ENCODE data around the gene RUSC2.
"Not testable (repeated sequence)": the region's sequence is repeated elsewhere in the genome, so short reads cannot be mapped to it uniquely, and the experiment has no call there.

Gene RUSC2

GRCh38 chr9:35493119-35493518, 3.2 kb downstream of the RUSC2 start:
- not testable (repeated sequence) for H3K14ac ChIP-seq (ENCODE audit: low read length); H4K91ac ChIP-seq (ENCODE audit: low read depth, low read length, poor library complexity)

DNA sequence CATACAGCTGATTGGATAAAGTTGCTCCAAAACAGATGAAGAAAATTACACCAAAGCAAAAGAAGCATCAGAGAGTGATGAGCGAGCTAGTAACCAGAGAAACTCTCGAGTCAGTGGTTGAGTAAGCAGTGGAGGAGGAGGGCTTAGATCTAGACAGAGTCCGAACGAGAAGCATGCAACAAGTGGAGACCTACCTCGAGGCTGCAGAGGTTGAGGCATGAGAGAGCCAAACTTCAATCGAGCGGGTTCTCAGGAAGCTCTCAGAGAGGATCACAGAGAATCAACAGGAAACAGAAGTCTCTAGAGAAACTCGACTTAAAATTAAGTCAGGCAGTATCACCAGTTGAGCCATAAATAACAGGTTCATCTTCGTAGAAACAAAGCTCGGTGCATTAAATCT, 6.1 kb downstream of the RUSC2 start:
- Histone ChIP-seq H2AFZ (ENCODE audit: low read length) (no peak overlapping the region), H2BK12ac (ENCODE audit: low read length) (no peak overlapping the region), H3K4me3 (ENCODE audit: low read length in 2 of 2) (no peak overlapping the region), H3K4me1 (ENCODE audit: control insufficient read depth in 2 of 2, insufficient read depth in 1 of 2, low read depth in 1 of 2, low read length in 2 of 2) (peaks cover 0 to 3% of the 10 kb centered on the region in 2 donors), H3K23ac (ENCODE audit: low read depth, low read length, poor library complexity) (no peak overlapping the region), H3K36me3 (replicated peaks in 1 of 2; ENCODE audit: control insufficient read depth in 2 of 2, insufficient read depth in 2 of 2, low read length in 2 of 2) (no peaks in the 10 kb centered on the region), H3K27me3 (ENCODE audit: control insufficient read depth in 3 of 3, insufficient read depth in 3 of 3, low read depth in 1 of 3, low read length in 3 of 3) (no peaks in the 10 kb centered on the region), H2BK15ac (ENCODE audit: low read length) (no peak overlapping the region), H3K4ac (ENCODE audit: low read length) (no peak overlapping the region), H4K8ac (ENCODE audit: low read depth, low read length) (no peak overlapping the region), H2BK5ac (ENCODE audit: low read length) (no peak overlapping the region), H2AK5ac (ENCODE audit: low read depth, low read length) (no peak overlapping the region), H3K9ac (ENCODE audit: low read depth, low read length, poor library complexity) (no peak overlapping the region), H3K9me3 (replicated peaks in 1 of 2; ENCODE audit: control insufficient read depth in 2 of 2, insufficient read depth in 1 of 2, low read depth in 1 of 2, low read length in 2 of 2) (peaks cover 0 to 7% of the 10 kb centered on the region in 2 donors), H3K4me2 (ENCODE audit: insufficient read depth, low read length, poor library complexity, severe bottlenecking) (no peak overlapping the region), H3K18ac (ENCODE audit: low read length) (no peak overlapping the region), H2BK120ac (ENCODE audit: low read depth, low read length) (no peak overlapping the region), H3K14ac (ENCODE audit: low read length) (no peak overlapping the region), H3K79me1 (ENCODE audit: low read depth, low read length) (no peaks in the 10 kb centered on the region), H4K91ac (ENCODE audit: low read depth, low read length, poor library complexity) (no peak overlapping the region), H3K27ac (replicated peaks; ENCODE audit: low read length) (no peak overlapping the region)
- DNase-seq (ENCODE audit: low spot score), result no peak
- no CpG with 5 or more reads among the region's 10 CpGs for WGBS, 2 donors (ENCODE audit: extremely low coverage in 2 of 2, insufficient read length in 2 of 2, insufficient replicate concordance in 1 of 2)

More at GRCh38 chr9:35493119-35493518, 3.2 kb downstream of the RUSC2 start:
- H3K23ac ChIP-seq (ENCODE audit: low read depth, low read length, poor library complexity); H3K4ac ChIP-seq (ENCODE audit: low read length); H2AFZ ChIP-seq (ENCODE audit: low read length); DNase-seq (ENCODE audit: low spot score); H4K8ac ChIP-seq (ENCODE audit: low read depth, low read length); H2AK5ac ChIP-seq (ENCODE audit: low read depth, low read length); H3K27ac ChIP-seq (replicated peaks; ENCODE audit: low read length); H2BK15ac ChIP-seq (ENCODE audit: low read length); H2BK120ac ChIP-seq (ENCODE audit: low read depth, low read length); H3K27me3 ChIP-seq (ENCODE audit: control insufficient read depth in 3 of 3, insufficient read depth in 3 of 3, low read depth in 1 of 3, low read length in 3 of 3); H2BK5ac ChIP-seq (ENCODE audit: low read length); H3K36me3 ChIP-seq (replicated peaks in 1 of 2; ENCODE audit: control insufficient read depth in 2 of 2, insufficient read depth in 2 of 2, low read length in 2 of 2); H3K9me3 ChIP-seq (replicated peaks in 1 of 2; ENCODE audit: control insufficient read depth in 2 of 2, insufficient read depth in 1 of 2, low read depth in 1 of 2, low read length in 2 of 2); H3K4me2 ChIP-seq (ENCODE audit: insufficient read depth, low read length, poor library complexity, severe bottlenecking); H2BK12ac ChIP-seq (ENCODE audit: low read length); H3K9ac ChIP-seq (ENCODE audit: low read depth, low read length, poor library complexity); H3K79me1 ChIP-seq (ENCODE audit: low read depth, low read length); H3K4me3 ChIP-seq (ENCODE audit: low read length in 2 of 2); H3K4me1 ChIP-seq (ENCODE audit: control insufficient read depth in 2 of 2, insufficient read depth in 1 of 2, low read depth in 1 of 2, low read length in 2 of 2); H3K18ac ChIP-seq (ENCODE audit: low read length): not testable (repeated sequence)
- WGBS, 2 donors (ENCODE audit: extremely low coverage in 2 of 2, insufficient read length in 2 of 2, insufficient replicate concordance in 1 of 2), result no CpG with 5 or more reads among the region's 1 CpG

GRCh38 chr9:35498245-35498644, 8.3 kb downstream of the RUSC2 start:
- WGBS, 2 donors (ENCODE audit: extremely low coverage in 2 of 2, insufficient read length in 2 of 2, insufficient replicate concordance in 1 of 2), result no CpG with 5 or more reads among the region's 10 CpGs

DNA sequence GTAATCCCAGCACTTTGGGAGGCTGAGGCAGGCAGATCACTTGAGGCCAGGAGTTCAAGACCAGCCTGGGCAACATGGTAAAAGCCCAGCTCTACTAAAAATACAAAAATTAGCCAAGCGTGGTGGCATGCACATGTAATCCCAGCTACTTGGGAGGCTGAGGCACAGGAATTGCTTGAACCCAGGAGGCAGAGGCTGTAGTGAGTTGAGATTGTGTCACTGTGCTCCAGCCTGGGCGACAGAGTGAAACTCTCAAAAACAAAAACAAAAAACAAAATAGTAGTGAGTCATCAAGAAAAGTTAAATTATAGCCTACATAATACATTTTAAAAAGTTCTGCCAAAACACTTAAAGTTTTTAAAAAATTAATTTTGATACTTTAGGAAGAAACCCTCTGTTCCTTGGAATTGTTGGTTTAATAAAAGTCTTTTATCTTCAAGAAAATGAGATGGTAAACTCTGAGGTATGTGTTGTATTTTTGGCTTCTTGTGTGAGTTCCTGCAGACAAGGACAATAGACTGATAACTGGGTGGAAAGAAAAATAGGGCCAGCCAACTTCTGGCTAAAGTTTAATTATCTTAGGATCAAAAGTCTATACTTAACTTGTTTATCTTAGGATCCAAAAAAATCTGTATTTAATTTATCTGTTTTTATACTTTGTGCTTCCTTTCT, 9.3 kb downstream of the RUSC2 start:
- WGBS, 2 donors (ENCODE audit: extremely low coverage in 2 of 2, insufficient read length in 2 of 2, insufficient replicate concordance in 1 of 2), result no CpG with 5 or more reads among the region's 2 CpGs
- H2BK120ac ChIP-seq (ENCODE audit: low read depth, low read length), result no peak overlapping the region

More at GRCh38 chr9:35498245-35498644, 8.3 kb downstream of the RUSC2 start:
- not testable (repeated sequence) for H3K9ac ChIP-seq (ENCODE audit: low read depth, low read length, poor library complexity); H3K79me1 ChIP-seq (ENCODE audit: low read depth, low read length); H3K9me3 ChIP-seq (replicated peaks in 1 of 2; ENCODE audit: control insufficient read depth in 2 of 2, insufficient read depth in 1 of 2, low read depth in 1 of 2, low read length in 2 of 2); H2AFZ ChIP-seq (ENCODE audit: low read length); H3K18ac ChIP-seq (ENCODE audit: low read length); H3K36me3 ChIP-seq (replicated peaks in 1 of 2; ENCODE audit: control insufficient read depth in 2 of 2, insufficient read depth in 2 of 2, low read length in 2 of 2); H4K8ac ChIP-seq (ENCODE audit: low read depth, low read length); H3K4me3 ChIP-seq (ENCODE audit: low read length in 2 of 2); H2BK120ac ChIP-seq (ENCODE audit: low read depth, low read length); H2BK15ac ChIP-seq (ENCODE audit: low read length); H2AK5ac ChIP-seq (ENCODE audit: low read depth, low read length); H3K23ac ChIP-seq (ENCODE audit: low read depth, low read length, poor library complexity); H3K27me3 ChIP-seq (ENCODE audit: control insufficient read depth in 3 of 3, insufficient read depth in 3 of 3, low read depth in 1 of 3, low read length in 3 of 3); H3K14ac ChIP-seq (ENCODE audit: low read length); H3K27ac ChIP-seq (replicated peaks; ENCODE audit: low read length); H2BK5ac ChIP-seq (ENCODE audit: low read length); H3K4ac ChIP-seq (ENCODE audit: low read length); H2BK12ac ChIP-seq (ENCODE audit: low read length); H4K91ac ChIP-seq (ENCODE audit: low read depth, low read length, poor library complexity); H3K4me1 ChIP-seq (ENCODE audit: control insufficient read depth in 2 of 2, insufficient read depth in 1 of 2, low read depth in 1 of 2, low read length in 2 of 2); H3K4me2 ChIP-seq (ENCODE audit: insufficient read depth, low read length, poor library complexity, severe bottlenecking); DNase-seq (ENCODE audit: low spot score)

More for the DNA sequence above, 9.3 kb downstream of the RUSC2 start:
- Histone ChIP-seq H2BK15ac (ENCODE audit: low read length) (no peak overlapping the region), H3K18ac (ENCODE audit: low read length) (no peak overlapping the region), H2AFZ (ENCODE audit: low read length) (no peak overlapping the region), H2AK5ac (ENCODE audit: low read depth, low read length) (no peak overlapping the region), H2BK12ac (ENCODE audit: low read length) (no peak overlapping the region), H4K91ac (ENCODE audit: low read depth, low read length, poor library complexity) (no peak overlapping the region), H3K79me1 (ENCODE audit: low read depth, low read length) (no peaks in the 10 kb centered on the region), H3K4ac (ENCODE audit: low read length) (no peak overlapping the region), H3K27ac (replicated peaks; ENCODE audit: low read length) (no peak overlapping the region), H3K36me3 (replicated peaks in 1 of 2; ENCODE audit: control insufficient read depth in 2 of 2, insufficient read depth in 2 of 2, low read length in 2 of 2) (no peaks in the 10 kb centered on the region), H3K4me2 (ENCODE audit: insufficient read depth, low read length, poor library complexity, severe bottlenecking) (no peak overlapping the region), H3K9ac (ENCODE audit: low read depth, low read length, poor library complexity) (no peak overlapping the region), H3K4me1 (ENCODE audit: control insufficient read depth in 2 of 2, insufficient read depth in 1 of 2, low read depth in 1 of 2, low read length in 2 of 2) (no peaks in the 10 kb centered on the region), H4K8ac (ENCODE audit: low read depth, low read length) (no peak overlapping the region), H3K27me3 (ENCODE audit: control insufficient read depth in 3 of 3, insufficient read depth in 3 of 3, low read depth in 1 of 3, low read length in 3 of 3) (no peaks in the 10 kb centered on the region), H3K9me3 (replicated peaks in 1 of 2; ENCODE audit: control insufficient read depth in 2 of 2, insufficient read depth in 1 of 2, low read depth in 1 of 2, low read length in 2 of 2) (peaks cover 0 to 7% of the 10 kb centered on the region in 2 donors), H3K14ac (ENCODE audit: low read length) (no peak overlapping the region), H3K4me3 (ENCODE audit: low read length in 2 of 2) (no peak overlapping the region), H3K23ac (ENCODE audit: low read depth, low read length, poor library complexity) (no peak overlapping the region), H2BK5ac (ENCODE audit: low read length) (no peak overlapping the region)
- DNase-seq (ENCODE audit: low spot score), result no peak

All from neuronal stem cell (in vitro differentiated cells).